Memory B cell (primary cell): ENCODE measurements around the gene TET3.

ENCODE experiments used
- ATAC-seq: fragments of 150-1000 bp; cut with Tn5 transposase; 2 replicates; pipeline ENCODE4 v1.10.0; 2021; ENCODE audit warnings: low read depth, mild to moderate bottlenecking, moderate library complexity
- DNase-seq, 2 donors: peaks; one replicate each; pipeline ENCODE4 v3.0.0; 2022; ENCODE audit warnings: low spot score in 2 of 2
- H3K27ac Mint-ChIP-seq: one replicate; pipeline ENCODE4 v1.8.0; 2022; ENCODE audit warnings: mild to moderate bottlenecking, moderate library complexity, mixed read lengths
- H3K27me3 Mint-ChIP-seq: one replicate; pipeline ENCODE4 v1.8.0; 2022; ENCODE audit warnings: mixed read lengths
- H3K36me3 Mint-ChIP-seq: one replicate; pipeline ENCODE4 v1.8.0; 2022; ENCODE audit warnings: mild to moderate bottlenecking, mixed read lengths
- H3K4me1 Mint-ChIP-seq: one replicate; pipeline ENCODE4 v1.8.0; 2022; ENCODE audit warnings: mixed read lengths
- H3K4me3 Mint-ChIP-seq: one replicate; pipeline ENCODE4 v1.8.0; 2022; ENCODE audit warnings: mild to moderate bottlenecking, moderate library complexity, mixed read lengths
- H3K9me3 Mint-ChIP-seq: one replicate; pipeline ENCODE4 v1.8.0; 2022; ENCODE audit warnings: mixed read lengths

TET3 gene

GRCh38 chr2:74029714-74030397, 45.1 kb downstream of the TET3 start:
- no peaks in the 10 kb centered on the region for H3K36me3 Mint-ChIP-seq
- no peaks in the 10 kb centered on the region for H3K9me3 Mint-ChIP-seq
- no peak overlapping the region for H3K4me3 Mint-ChIP-seq
- DNase-seq (no peak), ATAC-seq (no peak)
- H3K4me1 Mint-ChIP-seq = peaks cover 36% of the 10 kb centered on the region
- peak overlapping the region; percentile 86 for H3K27ac Mint-ChIP-seq
- no peaks in the 10 kb centered on the region for H3K27me3 Mint-ChIP-seq

- DNase-seq = no peak
- peaks cover 36% of the 10 kb centered on the region for H3K4me1 Mint-ChIP-seq
- no peaks in the 10 kb centered on the region for H3K27me3 Mint-ChIP-seq
- no peaks in the 10 kb centered on the region for H3K36me3 Mint-ChIP-seq
- no peak overlapping the region for H3K4me3 Mint-ChIP-seq
- peak overlapping the region; percentile 86 for H3K27ac Mint-ChIP-seq
- no peaks in the 10 kb centered on the region for H3K9me3 Mint-ChIP-seq
- no peak for ATAC-seq
Observed at GRCh38 chr2:74031221-74031620, 46.5 kb downstream of the TET3 start.

GRCh38 chr2:74031959-74032287, 47.2 kb downstream of the TET3 start:
- Mint-ChIP-seq H3K9me3 (no peaks in the 10 kb centered on the region), H3K36me3 (no peaks in the 10 kb centered on the region), H3K4me3 (peak overlapping the region; percentile 87), H3K4me1 (peaks cover 37% of the 10 kb centered on the region), H3K27ac (peak overlapping the region; percentile 86), H3K27me3 (no peaks in the 10 kb centered on the region)
- no peak for ATAC-seq
- DNase-seq = no peak

GRCh38 chr2:74033375-74033774, 48.7 kb downstream of the TET3 start:
- no peak for ATAC-seq
- peaks cover 49% of the 10 kb centered on the region for H3K4me1 Mint-ChIP-seq
- no peaks in the 10 kb centered on the region for H3K9me3 Mint-ChIP-seq
- peak overlapping the region; percentile 87 for H3K4me3 Mint-ChIP-seq
- H3K36me3 Mint-ChIP-seq = no peaks in the 10 kb centered on the region
- H3K27me3 Mint-ChIP-seq = no peaks in the 10 kb centered on the region
- peak overlapping the region; percentile 86 for H3K27ac Mint-ChIP-seq
- DNase-seq = no peak
